WTC11 (cell line): ENCODE results near the gene SGO2. TPM values are rescaled to one million over a fixed set of nuclear protein-coding genes. Genes with fewer than 3 reads are reported as not detected.

Experiments
- ARID4B ChIP-seq: sonication (generic); formaldehyde crosslinking; IDR thresholded peaks from 2 replicates; pipeline ENCODE4 v1.8.0; 2023; ENCODE audit warnings: missing genetic modification reagents, mild to moderate bottlenecking, borderline replicate concordance
- TCF7 ChIP-seq: sonication (generic); formaldehyde crosslinking; IDR thresholded peaks from 2 replicates; pipeline ENCODE4 v1.8.0; 2022; ENCODE audit warnings: mild to moderate bottlenecking, low read depth, missing genetic modification reagents, moderate library complexity
- total RNA-seq: library from RNA; stranded (reverse); gene quantifications from 3 replicates; pipeline ENCODE4 v1.2.3, GENCODE V29; 2021
- TF ChIP-seq, protein P1 (sequence below): sonication (generic); formaldehyde crosslinking; IDR thresholded peaks from 2 replicates; pipeline ENCODE4 v1.8.1; 2022; ENCODE audit warnings: mild to moderate bottlenecking, missing genetic modification reagents, moderate library complexity, borderline replicate concordance
- TF ChIP-seq, protein P2 (sequence below): sonication (generic); formaldehyde crosslinking; IDR thresholded peaks from 2 replicates; pipeline ENCODE4 v1.8.0; 2022; ENCODE audit warnings: mild to moderate bottlenecking, missing genetic modification reagents
- TF ChIP-seq, protein P3 (sequence below): fragments of 250-450 bp; sonication (Bioruptor Pico); IDR thresholded peaks from 2 replicates; pipeline ENCODE4 v1.9.0; 2021; ENCODE audit warnings: mild to moderate bottlenecking, borderline replicate concordance

Gene SGO2
- total RNA-seq, 1 experiment from 2014 or later, result 34.1 TPM

- TF ChIP-seq ARID4B (CRISPR knock-in tag) (no peak), TCF7 (CRISPR knock-in tag) (no peak)
- TF ChIP-seq, protein P1, sequence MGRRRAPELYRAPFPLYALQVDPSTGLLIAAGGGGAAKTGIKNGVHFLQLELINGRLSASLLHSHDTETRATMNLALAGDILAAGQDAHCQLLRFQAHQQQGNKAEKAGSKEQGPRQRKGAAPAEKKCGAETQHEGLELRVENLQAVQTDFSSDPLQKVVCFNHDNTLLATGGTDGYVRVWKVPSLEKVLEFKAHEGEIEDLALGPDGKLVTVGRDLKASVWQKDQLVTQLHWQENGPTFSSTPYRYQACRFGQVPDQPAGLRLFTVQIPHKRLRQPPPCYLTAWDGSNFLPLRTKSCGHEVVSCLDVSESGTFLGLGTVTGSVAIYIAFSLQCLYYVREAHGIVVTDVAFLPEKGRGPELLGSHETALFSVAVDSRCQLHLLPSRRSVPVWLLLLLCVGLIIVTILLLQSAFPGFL (CRISPR knock-in tag), result no peak
- TF ChIP-seq, protein P2, sequence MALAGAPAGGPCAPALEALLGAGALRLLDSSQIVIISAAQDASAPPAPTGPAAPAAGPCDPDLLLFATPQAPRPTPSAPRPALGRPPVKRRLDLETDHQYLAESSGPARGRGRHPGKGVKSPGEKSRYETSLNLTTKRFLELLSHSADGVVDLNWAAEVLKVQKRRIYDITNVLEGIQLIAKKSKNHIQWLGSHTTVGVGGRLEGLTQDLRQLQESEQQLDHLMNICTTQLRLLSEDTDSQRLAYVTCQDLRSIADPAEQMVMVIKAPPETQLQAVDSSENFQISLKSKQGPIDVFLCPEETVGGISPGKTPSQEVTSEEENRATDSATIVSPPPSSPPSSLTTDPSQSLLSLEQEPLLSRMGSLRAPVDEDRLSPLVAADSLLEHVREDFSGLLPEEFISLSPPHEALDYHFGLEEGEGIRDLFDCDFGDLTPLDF, result no peak
- TF ChIP-seq, protein P3, sequence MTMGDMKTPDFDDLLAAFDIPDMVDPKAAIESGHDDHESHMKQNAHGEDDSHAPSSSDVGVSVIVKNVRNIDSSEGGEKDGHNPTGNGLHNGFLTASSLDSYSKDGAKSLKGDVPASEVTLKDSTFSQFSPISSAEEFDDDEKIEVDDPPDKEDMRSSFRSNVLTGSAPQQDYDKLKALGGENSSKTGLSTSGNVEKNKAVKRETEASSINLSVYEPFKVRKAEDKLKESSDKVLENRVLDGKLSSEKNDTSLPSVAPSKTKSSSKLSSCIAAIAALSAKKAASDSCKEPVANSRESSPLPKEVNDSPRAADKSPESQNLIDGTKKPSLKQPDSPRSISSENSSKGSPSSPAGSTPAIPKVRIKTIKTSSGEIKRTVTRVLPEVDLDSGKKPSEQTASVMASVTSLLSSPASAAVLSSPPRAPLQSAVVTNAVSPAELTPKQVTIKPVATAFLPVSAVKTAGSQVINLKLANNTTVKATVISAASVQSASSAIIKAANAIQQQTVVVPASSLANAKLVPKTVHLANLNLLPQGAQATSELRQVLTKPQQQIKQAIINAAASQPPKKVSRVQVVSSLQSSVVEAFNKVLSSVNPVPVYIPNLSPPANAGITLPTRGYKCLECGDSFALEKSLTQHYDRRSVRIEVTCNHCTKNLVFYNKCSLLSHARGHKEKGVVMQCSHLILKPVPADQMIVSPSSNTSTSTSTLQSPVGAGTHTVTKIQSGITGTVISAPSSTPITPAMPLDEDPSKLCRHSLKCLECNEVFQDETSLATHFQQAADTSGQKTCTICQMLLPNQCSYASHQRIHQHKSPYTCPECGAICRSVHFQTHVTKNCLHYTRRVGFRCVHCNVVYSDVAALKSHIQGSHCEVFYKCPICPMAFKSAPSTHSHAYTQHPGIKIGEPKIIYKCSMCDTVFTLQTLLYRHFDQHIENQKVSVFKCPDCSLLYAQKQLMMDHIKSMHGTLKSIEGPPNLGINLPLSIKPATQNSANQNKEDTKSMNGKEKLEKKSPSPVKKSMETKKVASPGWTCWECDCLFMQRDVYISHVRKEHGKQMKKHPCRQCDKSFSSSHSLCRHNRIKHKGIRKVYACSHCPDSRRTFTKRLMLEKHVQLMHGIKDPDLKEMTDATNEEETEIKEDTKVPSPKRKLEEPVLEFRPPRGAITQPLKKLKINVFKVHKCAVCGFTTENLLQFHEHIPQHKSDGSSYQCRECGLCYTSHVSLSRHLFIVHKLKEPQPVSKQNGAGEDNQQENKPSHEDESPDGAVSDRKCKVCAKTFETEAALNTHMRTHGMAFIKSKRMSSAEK (CRISPR knock-in tag), result no peak
Measured at GRCh38 chr2:200631287-200631686, 105.3 kb downstream of the SGO2 start (continued).

Other genes starting within 250 kb of the SGO2 start
- gene SPATS2L, start 219.5 kb upstream of the SGO2 start, total RNA-seq, result 103 to 112 TPM (median 111 TPM) in 3 replicates
- gene KCTD18, start 16.1 kb upstream of the SGO2 start, total RNA-seq, result 4.9 to 6.7 TPM (median 5.7 TPM) in 3 replicates
- gene AOX1, start 59.8 kb downstream of the SGO2 start, total RNA-seq, result 3.6 to 5.4 TPM (median 4.8 TPM) in 3 replicates